HG03565 (cell line): Measurements from ENCODE around the gene MED17.

Source experiments
- ATAC-seq: cut with Tn5 transposase; IDR thresholded peaks from one replicate; pipeline ENCODE4 v1.9.1; 2021; ENCODE audit warnings: mild to moderate bottlenecking, moderate library complexity; ENCODE audit not compliant: unreplicated experiment

The MED17 gene

DNA sequence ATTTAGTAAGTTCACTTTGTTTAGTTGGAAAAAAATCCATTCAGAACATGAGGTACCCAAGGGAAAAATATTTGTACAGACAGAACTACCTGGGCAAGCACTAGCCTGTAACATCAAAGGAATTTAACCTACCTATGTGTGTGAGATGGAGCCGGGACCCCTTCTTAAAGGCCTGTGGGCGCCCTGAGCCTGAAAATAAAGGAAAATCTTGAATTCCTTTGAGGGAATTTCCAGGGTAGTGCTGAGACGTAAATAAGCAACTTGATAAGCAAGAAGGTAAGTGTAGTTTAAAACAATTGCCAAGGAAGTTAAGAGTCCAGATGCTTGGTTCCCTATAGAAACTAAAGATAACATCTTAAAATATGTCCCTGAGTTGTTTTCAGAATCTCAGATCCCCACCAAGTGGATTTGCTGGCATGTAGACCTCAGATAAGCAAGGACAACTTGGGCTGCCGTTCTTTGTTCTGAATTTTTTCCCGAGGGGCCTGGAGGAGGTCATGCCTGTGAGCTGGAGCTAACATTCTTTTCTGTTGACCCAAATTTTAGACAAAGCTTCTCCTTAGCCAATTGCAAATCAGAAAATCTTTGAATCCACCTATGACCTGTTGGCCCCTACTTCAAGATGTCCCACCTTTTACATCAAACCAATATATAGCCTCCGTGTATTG is 31.0 kb downstream of the MED17 start:
- no peak for ATAC-seq

DNA sequence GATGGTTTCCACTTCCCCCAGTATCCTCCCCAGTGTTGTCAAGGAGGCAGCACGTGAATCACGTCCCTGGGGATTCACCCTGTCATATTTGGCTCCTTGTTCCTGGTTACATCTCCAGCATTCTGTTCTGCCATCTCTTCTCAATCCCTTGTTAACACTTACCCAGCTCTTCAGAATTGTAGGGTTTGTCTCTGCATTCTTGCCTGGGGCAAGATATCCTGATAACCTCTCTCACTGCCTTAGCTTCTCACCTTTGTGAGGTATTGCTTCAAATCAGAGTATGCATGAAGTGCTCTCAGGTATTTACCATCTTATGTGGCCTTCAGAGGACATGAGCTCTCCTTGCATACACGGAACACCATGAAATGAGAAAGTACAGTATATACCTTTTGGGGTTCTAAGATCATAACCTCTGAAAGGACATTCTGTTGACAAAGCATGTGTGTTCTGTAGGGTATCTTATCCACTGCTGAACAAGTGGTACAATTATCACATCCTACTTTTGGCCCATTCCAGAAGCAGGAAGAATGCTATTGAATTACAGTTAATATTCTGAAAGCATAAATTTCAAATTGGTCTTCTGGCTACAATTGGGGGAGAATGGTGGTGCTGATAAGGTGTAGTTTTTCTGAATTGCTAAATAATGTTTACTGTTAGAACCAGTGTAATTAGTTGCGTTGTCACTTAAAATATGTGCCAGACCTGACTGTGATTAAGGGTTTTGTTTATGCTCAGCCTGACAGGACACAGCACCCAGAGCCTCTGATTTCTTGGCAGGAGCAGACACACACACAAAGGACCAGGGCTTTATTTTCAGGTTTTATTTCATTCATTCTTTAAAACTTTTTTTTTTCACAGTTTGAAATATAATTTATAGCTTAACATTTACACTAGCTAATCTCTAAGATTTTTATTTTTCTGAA is 33.6 kb downstream of the MED17 start:
- no peak for ATAC-seq

DNA sequence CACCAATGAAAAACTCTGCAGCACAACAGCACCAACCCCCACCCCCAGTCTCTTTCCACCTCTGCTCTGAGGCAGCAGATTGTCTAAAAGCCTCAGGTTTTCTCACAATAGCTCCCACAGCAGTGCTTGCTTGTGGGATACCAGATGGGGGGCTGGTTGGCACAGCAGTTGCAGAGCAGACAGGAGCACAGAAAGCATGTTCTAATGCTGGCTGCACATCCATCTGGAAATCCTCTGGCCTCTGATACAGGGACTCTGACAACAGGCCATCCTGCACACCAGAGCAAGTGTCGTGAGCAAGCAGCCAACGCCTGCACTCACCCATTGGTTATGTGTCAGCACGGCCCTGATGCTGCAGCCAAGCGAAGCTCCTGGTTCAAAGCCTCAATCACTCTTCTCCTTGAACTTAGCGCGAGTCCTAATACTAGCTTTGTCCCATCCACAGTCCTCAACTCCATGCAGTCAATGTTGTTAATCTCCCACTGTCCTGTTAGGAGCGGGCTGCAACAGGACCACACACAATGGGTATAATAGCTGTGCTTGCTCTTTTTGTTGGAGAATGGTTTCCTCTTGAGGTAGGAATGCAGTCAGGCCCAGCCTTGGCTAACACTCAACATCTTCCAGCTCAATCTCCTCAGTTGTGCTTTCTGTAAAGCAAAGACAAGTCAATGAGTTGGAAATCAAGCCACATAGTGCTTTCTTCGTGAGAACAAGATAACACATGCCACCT is 36.0 kb downstream of the MED17 start:
- no peak for ATAC-seq

DNA sequence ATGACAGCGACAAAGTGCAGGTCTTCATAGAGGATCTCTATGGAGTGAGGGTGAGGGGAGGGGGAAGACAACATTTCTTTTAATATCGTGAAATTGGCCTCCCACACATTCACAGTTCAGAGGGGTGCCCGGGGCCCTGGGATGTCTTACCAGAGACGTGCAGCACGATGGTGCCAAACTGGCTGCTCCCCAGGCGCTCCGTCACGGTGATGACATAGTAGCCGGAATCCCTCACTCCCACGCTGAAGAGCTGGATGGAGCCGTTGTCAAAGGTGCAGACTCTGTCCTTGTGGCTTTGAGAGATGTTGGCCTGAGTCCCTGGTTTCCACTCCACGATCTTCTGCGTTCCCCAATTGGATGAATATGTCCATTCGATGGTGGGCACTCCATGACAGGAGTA is 36.8 kb downstream of the MED17 start:
- ATAC-seq = no peak

- no peak for ATAC-seq
These were observed 37.5 kb downstream of the MED17 start for GRCh38 chr11:93821617-93822016.

GRCh38 chr11:93822359-93822758 is 38.3 kb downstream of the MED17 start:
- no peak for ATAC-seq

DNA sequence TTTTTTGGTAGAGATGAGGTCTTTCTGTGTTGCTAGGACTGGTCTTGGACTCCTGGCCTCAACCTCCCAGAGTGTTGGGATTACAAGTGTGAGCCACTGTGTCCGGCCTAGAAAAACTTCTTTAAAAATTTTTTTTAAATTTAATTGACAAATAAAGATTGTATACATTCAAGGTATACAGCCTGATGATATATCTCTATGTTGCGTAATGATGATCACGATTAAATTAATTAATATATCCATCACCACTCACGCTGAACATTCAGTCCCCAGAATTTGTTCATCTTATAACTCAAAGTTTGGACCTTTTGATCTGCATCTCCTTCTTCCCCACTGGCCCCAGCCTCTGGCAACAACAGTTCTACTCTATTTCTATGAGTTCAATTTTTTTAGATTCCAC is 39.1 kb downstream of the MED17 start:
- no peak for ATAC-seq

DNA sequence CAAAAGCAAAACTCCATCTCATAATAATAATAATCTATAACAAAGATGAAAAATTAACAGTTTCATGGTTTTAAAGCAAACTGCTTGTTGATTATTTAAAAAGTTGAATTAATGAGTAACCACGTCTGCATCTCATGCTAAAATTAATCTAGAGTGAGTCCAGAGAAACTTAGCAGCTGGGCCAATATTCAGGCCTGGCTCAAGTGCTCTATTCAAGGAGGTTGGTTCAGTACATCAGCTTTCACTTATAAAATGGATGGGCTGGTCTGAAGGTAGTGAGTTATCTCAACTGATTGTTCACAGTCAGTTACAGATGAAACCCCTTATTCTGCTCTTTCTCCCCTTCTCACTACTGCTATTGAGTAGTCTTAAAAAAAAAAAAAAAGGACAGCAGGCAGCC is 43.3 kb downstream of the MED17 start:
- ATAC-seq = no peak

DNA sequence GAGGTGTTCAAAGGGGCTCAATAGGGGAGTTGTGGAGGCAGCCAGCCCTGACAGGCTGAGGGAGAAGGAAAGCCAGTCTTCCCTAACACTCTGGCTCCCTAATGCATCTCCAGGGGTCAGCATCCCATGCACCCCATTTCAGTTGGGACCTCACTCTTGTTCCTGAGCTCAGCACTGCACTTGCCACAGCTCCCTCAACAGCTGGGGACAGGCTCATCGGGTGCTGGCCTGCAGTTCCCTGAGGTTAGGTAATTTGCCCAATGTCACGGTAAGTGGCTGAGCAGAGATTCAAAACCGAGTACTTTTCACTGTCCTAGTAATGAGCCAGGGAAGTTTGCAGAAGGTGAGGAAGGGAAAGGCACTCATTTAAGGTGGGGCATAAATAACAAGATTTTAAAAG is 45.5 kb downstream of the MED17 start:
- ATAC-seq = no peak

- no peak for ATAC-seq
These were observed 47.5 kb downstream of the MED17 start for GRCh38 chr11:93831343-93832127.

GRCh38 chr11:93832780-93833179 is 48.7 kb downstream of the MED17 start:
- no peak for ATAC-seq

DNA sequence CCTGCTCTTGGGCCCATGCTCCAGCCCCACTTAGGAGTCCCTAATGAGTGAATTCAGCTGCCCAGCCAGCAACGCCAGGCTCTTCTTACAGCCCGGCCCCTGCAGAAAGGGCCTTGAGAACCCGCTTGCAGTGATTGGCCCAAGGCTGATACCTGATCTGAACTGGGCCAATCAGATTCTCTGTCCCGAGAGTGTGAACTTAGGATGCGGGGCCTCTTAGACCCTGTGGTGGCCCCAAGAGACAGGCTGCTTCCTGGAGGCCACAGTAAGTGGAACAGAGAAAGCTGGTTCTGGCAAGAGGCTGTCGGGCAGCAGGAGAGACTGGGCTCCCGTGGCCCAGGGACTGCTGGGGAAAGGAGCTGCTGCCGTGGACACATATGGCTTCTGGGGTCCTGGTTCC is 54.9 kb downstream of the MED17 start:
- no peak for ATAC-seq

GRCh38 chr11:93840180-93840579 is 56.1 kb downstream of the MED17 start:
- ATAC-seq = no peak

DNA sequence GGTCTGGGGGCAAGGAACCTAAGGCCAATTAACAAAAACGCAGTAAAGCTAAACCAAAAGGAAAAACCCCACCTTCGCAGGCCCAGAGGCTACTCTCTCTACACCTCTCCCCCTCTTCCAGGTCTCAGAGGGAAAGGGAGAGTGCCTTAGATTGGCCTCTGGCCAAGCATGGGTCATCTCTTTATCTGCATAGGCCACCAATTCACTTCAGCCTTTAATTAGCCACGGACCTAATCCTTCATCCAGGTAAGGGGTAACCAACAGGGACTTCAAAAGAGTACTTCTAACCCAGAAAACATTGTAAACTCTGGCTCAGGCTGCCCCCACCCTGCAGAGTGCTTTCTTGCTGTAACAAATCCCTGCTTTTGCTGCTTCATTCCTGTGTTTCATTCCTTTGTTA is 56.9 kb downstream of the MED17 start:
- no peak for ATAC-seq

- no peak for ATAC-seq
These were observed 57.4 kb downstream of the MED17 start for GRCh38 chr11:93841446-93841845.

DNA sequence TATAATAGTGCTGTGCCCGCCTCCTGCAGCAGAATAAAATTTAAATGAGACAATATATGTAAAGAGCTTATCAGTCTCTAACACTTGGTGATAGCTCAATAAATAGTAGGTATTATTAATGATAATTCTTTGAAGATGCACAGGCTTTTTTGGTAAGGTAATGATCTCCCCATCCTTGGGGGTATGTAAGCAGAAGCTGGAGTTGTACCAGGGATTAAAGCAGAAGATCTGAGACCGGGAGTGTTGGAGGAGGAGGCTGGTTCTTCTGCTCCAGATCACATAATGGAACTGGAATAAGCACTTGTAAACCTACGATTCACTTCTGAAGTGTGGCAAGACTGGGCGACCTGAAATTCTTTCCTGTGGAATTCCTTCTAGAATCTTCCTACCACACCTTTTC is 58.0 kb downstream of the MED17 start:
- ATAC-seq = no peak

GRCh38 chr11:93842461-93842860 is 58.4 kb downstream of the MED17 start:
- ATAC-seq = no peak

DNA sequence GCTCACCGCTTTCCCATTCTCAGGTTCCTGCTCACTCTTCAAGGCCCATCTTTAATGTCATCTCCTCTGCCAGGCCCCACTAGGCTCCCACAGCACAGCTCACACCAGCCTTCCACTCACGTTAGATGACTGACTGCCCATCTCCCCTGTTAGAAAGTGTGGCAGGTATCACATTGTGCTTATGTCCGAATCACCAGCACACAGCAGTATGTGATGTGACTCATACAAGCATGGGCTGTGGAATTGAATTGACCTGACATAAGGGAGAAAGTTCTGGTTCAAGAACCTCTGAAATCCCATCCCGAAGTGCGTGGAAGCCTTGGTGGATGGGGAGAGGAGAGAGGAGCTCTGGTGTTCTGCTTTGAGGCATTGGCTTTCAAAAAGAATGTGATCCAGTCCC is 59.8 kb downstream of the MED17 start:
- ATAC-seq = no peak

DNA sequence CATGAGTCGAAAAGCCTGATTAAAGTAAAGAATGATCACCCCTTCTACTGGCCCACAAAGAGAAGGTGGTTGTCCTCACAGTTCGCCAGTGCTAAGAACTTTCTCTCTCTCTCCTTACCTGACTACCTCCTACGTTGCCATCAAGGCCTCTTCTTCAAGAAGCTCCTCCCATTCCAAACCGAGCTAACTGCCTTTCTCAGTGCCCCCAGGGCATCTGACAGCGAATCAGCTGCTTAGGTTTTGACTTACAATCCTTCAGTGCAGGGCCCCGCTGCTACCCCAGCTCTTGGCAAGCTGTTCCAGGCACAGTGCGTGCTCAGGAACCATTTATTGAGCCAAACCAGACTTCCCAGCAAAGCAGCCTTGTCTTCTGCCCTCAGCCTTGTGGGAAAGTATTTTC is 60.5 kb downstream of the MED17 start:
- no peak for ATAC-seq

- no peak for ATAC-seq
These were observed 61.4 kb downstream of the MED17 start for GRCh38 chr11:93845181-93846092.
